Cerebellar cortex (tissue), 1 donor: ENCODE data around the gene DENND11.

Experiments
- DNase-seq: peaks from one replicate; pipeline ENCODE4 v3.0.0-alpha.2; 2015; ENCODE audit warnings: low spot score

The DENND11 gene

GRCh38 chr7:141702047-141702567 is at the start of gene DENND11:
Gene DENND11 (minus strand): TSS chr7:141702166. CDS start chr7:141702153, 13 bp downstream.
- peak; percentile 49 for DNase-seq

DNA sequence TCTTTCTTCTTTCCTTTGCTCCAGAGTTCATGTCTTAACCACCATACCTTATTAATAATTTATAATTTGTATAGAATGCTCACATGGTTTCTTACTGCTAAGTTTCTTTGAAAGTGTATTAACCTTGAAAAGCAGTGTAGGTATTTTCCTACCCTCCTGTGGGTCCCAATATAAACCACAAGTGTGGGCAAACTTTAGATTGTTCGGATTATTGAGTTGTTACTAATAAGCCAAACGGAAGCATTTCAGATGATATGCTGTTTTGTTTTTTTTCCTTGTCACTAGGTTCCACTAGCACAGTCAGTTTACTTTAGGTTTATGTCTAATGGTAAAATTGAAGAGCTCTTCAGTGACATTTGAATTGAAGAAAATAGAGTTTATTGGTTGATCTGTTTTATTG is 46.4 kb upstream of the DENND11 start:
- no peak for DNase-seq

GRCh38 chr7:141744131-141744530 is 42.2 kb upstream of the DENND11 start:
- DNase-seq = no peak

DNA sequence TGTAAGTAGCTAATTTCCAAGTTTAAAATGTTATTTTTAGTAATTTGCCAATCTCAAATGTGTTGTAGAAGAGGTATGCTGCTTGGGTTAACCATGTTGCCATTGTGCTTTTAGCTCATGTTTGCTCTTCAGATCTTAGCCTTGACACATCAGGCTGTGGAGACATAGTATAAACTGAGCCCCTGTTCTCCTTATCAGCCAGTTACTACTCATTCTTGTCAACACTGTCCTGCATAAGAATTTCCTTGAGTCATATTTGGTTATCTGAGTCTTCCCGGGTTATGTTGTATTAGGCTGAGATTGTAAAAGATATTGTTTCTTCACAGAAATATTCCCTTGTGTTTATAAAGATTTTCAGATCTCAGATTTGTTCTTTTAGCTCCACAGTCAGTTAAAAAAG is 40.3 kb upstream of the DENND11 start:
- no peak for DNase-seq

GRCh38 chr7:141739250-141739649 is 37.3 kb upstream of the DENND11 start:
- no peak for DNase-seq

DNA sequence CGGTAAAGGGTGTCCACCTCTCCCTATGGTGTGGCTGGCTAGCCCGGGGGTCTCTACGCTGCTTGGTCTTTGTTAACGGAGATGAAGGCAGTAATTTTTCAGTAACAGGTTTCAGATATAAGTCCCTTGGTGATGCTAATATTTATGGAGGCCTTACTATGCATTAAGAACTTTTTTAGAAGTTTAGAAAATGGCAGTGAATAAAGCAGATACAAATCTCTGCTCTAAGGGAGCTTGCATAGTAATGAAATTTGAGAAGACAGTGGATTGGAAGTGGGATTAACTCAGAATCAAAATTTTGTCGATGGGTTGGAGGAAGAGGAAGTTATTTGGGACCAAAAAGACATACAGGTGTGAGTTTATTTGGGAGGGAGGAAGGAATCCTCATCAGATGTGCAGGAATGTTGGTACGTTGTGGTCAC is 36.6 kb upstream of the DENND11 start:
- no peak for DNase-seq

DNA sequence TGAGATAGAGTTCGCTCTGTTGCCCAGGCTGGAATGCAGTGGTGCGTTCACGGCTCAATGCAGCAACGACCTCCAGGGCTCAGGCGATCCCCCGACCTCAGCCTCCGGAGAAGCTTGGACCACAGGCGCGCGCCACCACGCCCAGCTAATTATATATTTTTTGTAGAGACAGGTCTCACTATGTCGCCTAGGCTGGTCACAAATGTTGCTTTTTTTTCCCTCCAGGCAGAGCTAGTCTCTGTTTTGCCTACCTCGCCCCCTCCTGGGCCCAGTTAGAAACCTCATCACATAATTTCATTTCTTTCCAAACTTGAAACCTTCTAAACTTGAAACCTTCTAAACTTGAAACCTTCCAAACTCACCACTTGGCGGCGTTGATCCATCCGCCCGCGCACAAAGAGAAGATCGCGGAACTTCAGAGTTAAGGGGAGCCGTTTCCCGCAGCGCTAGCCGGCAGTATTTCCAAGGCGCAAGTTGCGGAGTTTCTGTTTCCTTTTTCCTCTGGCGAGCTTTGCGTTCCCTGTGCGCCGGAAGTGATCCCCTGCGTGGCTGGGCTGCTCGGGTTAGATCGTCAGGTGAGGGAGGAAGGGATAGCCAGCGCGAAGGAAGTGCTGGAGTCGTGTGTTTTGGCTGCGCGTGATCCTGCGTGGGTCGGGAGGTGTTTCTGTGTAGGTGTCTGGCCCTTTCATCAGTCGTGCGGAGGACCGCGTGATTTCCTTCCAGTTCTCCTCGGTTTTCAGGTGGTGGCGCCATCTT is 36.0 kb upstream of the DENND11 start, which contains the start of gene SSBP1:
TSS of gene SSBP1 (plus strand) at position 523 of the 756 bp plus-strand sequence. CDS start 809 bp downstream, outside the sequence.
- DNase-seq = peak; percentile 97

GRCh38 chr7:141737118-141737835 is 35.3 kb upstream of the DENND11 start:
- DNase-seq = peak; percentile 9

DNA sequence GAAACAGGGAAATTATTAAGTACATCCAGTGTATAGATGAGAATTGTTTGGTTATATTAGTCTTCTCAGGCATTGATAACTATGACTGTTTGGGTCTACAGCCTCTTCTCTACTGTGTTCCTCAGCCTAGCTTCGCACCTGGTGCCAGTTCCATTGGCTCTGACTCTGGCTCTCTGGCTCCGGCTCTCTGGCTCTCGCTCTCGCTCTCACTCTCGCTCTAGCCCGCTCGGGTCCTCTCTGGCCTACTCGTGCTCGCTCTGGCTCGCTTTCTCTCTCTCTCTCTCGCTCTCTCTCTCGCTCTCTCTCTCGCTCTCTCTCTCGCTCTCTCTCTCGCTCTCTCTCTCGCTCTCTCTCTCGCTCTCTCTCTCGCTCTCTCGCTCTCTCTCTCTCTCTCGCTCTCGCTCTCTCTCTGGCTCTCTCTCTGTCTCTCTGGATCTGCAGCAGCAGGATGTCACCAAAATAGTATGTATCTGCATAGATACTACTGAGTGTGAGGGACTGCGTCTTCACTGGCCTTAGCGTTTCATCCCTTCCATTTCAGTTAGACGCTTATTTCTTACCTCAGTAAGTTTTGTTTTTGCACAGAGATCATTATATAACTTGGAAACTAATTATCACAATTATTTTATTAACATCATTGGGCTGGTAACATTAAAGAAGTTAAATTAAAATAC is 29.6 kb upstream of the DENND11 start:
- peak; percentile 70 for DNase-seq

GRCh38 chr7:141729020-141729419 is 27.1 kb upstream of the DENND11 start:
- DNase-seq = no peak

- DNase-seq = no peak
Observed at GRCh38 chr7:141722529-141722928, 20.6 kb upstream of the DENND11 start.

- DNase-seq = no peak
Observed at GRCh38 chr7:141717450-141717849, 15.5 kb upstream of the DENND11 start.

DNA sequence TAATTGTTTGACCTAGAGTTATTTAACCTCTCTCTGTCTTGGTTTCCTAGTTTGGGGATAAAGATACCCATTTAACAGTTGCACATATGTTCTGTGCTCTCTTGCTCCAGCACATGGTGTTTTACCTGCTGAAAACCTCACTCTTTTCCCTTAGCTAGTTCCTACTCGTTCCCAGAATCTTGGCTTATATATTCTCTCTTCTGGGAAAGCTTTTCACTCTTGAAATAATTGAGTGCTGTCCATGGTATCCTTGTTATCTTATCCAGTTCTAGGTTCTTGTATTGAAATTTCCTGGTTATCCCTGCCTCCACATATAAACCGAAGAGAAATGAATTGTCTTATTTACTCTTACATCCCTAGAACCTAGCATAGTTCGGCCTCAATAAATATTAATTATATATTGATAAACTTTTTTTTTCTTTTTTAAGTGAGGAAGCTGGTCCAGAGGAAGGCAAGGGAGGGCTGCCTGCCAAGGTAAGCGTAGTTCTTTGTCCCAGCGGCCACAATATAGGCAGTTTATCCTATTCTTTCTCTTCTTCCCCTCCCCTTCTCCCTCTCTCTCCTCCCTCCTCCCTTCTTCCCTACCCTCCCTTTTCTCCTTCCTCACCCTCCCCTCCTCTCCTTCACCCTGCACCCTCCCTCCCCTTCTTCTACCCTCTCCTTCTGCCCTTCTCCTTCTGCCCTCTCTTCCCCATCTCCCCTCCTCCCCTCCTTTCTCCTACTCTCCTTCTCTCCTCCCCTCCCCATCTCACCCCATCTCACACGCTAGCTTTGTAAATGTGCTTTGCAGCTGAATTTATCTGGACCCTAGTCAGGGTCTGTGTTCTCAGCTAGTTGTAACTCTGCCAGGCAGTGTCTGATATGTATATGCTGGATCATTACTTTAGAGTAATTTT is 14.1 kb upstream of the DENND11 start:
- no peak for DNase-seq

- no peak for DNase-seq
Observed at GRCh38 chr7:141715018-141715417, 13.1 kb upstream of the DENND11 start.

DNA sequence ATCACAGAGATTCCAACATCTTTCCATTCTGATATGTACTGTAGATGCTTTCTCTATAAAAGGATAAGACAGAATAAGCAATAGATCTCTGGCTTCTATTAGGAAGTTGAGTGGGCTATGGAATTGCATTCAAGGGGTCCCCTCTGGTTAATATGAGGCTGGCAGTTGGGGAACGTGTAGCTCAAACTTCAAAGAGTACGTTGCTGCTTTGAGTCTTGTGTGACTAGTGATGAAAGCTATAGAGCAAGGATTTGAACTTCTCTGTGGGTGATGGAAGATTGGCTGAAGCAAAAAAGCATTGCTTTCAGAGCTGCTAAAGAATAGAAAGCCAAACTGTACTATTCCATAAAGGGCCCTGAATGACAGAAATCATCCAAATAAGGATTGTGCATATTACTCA is 12.6 kb upstream of the DENND11 start:
- DNase-seq = no peak

DNA sequence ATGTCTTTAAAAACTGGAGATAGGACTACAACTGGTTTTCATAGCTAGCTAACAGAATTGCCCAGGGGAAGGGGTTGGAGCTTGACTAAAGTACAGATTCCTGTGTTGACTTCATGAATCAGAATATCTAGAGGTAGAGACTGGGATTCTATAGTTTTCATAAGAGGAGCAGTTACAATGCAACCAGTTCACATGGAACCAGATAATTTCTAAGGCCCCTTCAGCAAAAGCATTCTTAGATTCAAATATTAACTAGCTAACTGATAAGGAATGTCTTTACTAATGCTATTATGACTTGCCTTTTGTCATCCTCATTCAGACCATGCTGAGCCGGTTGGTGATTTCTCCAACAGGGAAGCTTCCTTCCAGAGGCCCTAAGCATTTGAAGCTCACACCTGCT is 11.9 kb upstream of the DENND11 start:
- no peak for DNase-seq

GRCh38 chr7:141712603-141713255 is 10.8 kb upstream of the DENND11 start:
- DNase-seq = no peak

GRCh38 chr7:141710301-141710700 is 8.3 kb upstream of the DENND11 start:
- no peak for DNase-seq

- no peak for DNase-seq
Observed at GRCh38 chr7:141709749-141710148, 7.8 kb upstream of the DENND11 start.

GRCh38 chr7:141709318-141709717 is 7.4 kb upstream of the DENND11 start:
- no peak for DNase-seq

- DNase-seq = no peak
Observed at GRCh38 chr7:141708351-141708750, 6.4 kb upstream of the DENND11 start, which contains the start of gene WEE2. Gene WEE2 (plus strand): TSS chr7:141708353. CDS start chr7:141708759, 406 bp downstream.
